ENCODE results near the gene FGFBP2. TPM values are rescaled to one million over a fixed set of nuclear protein-coding genes. Genes with fewer than 3 reads are reported as not detected.
A peak's percentile ranks its signal among the peaks of the same experiment; 100 is the strongest.

FGFBP2 gene
- total and polyA plus RNA-seq, 2 donors from 2014 or later: 0.72 TPM; not detected in 1

DNA sequence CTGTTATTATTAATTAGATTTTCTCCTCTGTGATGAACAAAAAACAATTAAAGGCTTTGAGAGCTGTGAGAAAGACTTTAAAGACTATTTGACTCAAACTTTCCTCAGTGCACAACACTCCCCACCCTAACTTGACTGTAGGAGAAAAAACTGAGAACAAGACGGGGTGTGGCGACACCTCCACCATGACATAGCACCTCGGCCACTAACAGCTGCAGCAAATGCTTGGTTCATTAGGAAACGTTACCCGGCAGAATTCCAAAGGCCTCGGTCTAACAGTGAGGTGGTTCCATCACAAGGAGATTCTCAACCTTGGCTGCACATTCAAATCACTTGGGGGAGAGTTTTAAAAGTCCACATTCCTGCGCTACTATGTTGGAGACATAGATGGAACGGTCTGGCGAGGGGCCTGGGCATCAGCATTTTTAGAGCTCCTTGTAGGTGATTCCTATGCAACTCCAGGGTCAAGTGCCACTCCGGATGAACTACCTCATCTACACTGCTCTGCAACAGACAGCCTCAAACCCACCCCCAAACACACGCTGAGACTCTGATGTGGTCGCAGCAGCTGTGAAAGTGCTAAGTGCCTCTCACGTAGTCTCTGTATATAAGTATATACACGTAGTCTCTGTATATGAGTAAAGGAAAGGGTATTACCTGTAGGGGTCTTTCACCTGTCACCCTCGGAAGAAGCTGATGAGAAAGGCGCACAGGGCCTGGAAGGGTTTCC, 1.0 kb downstream of the FGFBP2 start:
- H3K27ac ChIP-seq (ENCODE audit: low read depth in 2 of 2, low read length in 2 of 2): no peak overlapping the region
- no peak overlapping the region for H3K4me3 ChIP-seq (ENCODE audit: low read length in 3 of 3)
- DNase-seq: no peak
- H3K36me3 ChIP-seq (ENCODE audit: control insufficient read depth in 2 of 3, insufficient read depth in 3 of 3, low read length in 3 of 3): no peaks in the 10 kb centered on the region
- H3K27me3 ChIP-seq (ENCODE audit: control insufficient read depth, insufficient read depth, low read length): no peaks in the 10 kb centered on the region
- no peaks in the 10 kb centered on the region for H3K9me3 ChIP-seq (ENCODE audit: control insufficient read depth in 2 of 3, insufficient read depth in 1 of 3, low read length in 3 of 3)
- no peaks in the 10 kb centered on the region for H3K4me1 ChIP-seq (ENCODE audit: control insufficient read depth in 2 of 3, insufficient read depth in 2 of 3, low read depth in 1 of 3, low read length in 3 of 3)
- intact Hi-C loops (cut with DNase I): no loop called here
- H3K9ac ChIP-seq (ENCODE audit: low read length in 3 of 3): no peak overlapping the region
- TF ChIP-seq, protein P1, sequence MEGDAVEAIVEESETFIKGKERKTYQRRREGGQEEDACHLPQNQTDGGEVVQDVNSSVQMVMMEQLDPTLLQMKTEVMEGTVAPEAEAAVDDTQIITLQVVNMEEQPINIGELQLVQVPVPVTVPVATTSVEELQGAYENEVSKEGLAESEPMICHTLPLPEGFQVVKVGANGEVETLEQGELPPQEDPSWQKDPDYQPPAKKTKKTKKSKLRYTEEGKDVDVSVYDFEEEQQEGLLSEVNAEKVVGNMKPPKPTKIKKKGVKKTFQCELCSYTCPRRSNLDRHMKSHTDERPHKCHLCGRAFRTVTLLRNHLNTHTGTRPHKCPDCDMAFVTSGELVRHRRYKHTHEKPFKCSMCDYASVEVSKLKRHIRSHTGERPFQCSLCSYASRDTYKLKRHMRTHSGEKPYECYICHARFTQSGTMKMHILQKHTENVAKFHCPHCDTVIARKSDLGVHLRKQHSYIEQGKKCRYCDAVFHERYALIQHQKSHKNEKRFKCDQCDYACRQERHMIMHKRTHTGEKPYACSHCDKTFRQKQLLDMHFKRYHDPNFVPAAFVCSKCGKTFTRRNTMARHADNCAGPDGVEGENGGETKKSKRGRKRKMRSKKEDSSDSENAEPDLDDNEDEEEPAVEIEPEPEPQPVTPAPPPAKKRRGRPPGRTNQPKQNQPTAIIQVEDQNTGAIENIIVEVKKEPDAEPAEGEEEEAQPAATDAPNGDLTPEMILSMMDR (IDR thresholded peaks at IDR 0.05; ENCODE audit: borderline replicate concordance, extremely low read depth, insufficient read depth): no peak
- FAIRE-seq: no peak

DNA sequence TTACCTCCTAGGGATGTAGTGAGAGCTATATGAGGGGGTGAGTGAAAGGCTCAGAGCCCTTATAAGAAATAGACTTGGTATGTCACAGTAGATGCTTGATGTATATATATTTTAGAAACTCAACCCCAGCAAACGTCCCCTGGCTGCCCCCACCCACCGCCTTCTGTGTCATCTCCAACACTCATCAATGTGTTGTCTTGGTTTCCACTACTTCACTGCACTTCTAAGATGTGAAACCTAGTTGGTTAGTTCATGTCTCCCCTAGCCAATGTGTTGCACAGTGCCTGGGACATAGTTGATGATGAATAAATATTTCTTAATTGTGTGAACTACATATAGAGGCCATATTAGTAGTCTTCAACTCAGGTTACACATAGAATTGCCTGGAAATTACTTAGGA, 4.4 kb downstream of the FGFBP2 start:
- H3K9me3 ChIP-seq (ENCODE audit: control insufficient read depth in 2 of 3, insufficient read depth in 1 of 3, low read length in 3 of 3): no peaks in the 10 kb centered on the region
- no peak for FAIRE-seq
- TF ChIP-seq, protein P1 (IDR thresholded peaks at IDR 0.05; ENCODE audit: borderline replicate concordance, extremely low read depth, insufficient read depth): no peak
- no peaks in the 10 kb centered on the region for H3K36me3 ChIP-seq (ENCODE audit: control insufficient read depth in 2 of 3, insufficient read depth in 3 of 3, low read length in 3 of 3)
- DNase-seq: no peak
- H3K4me3 ChIP-seq (ENCODE audit: low read length in 3 of 3): no peak overlapping the region
- no peaks in the 10 kb centered on the region for H3K4me1 ChIP-seq (ENCODE audit: control insufficient read depth in 2 of 3, insufficient read depth in 2 of 3, low read depth in 1 of 3, low read length in 3 of 3)
- no peak overlapping the region for H3K27ac ChIP-seq (ENCODE audit: low read depth in 2 of 2, low read length in 2 of 2)
- H3K9ac ChIP-seq (ENCODE audit: low read length in 3 of 3): no peak overlapping the region
- intact Hi-C loops (cut with DNase I): loop anchor here (5.0 kb wide), 1 partner anchor 76 kb away; no protein-coding TSS in a partner anchor
- H3K27me3 ChIP-seq (ENCODE audit: control insufficient read depth, insufficient read depth, low read length): no peaks in the 10 kb centered on the region

GRCh38 chr4:15956179-15956850, 6.7 kb downstream of the FGFBP2 start:
- H3K9me3 ChIP-seq (ENCODE audit: control insufficient read depth in 2 of 3, insufficient read depth in 1 of 3, low read length in 3 of 3): peaks cover 0 to 4% (median 0%) of the 10 kb centered on the region in 3 donors
- DNase-seq: peak; percentile 49 to 77 (median 70)
- no peak for FAIRE-seq
- H3K27me3 ChIP-seq (ENCODE audit: control insufficient read depth, insufficient read depth, low read length): no peaks in the 10 kb centered on the region
- no peak overlapping the region for H3K4me3 ChIP-seq (ENCODE audit: low read length in 3 of 3)
- H3K9ac ChIP-seq (ENCODE audit: low read length in 3 of 3): no peak overlapping the region
- intact Hi-C loops (cut with DNase I): loop anchor here (5.0 kb wide), 1 partner anchor 74 kb away; no protein-coding TSS in a partner anchor
- TF ChIP-seq, protein P1 (IDR thresholded peaks at IDR 0.05; ENCODE audit: borderline replicate concordance, extremely low read depth, insufficient read depth): peak; percentile 95
- no peaks in the 10 kb centered on the region for H3K36me3 ChIP-seq (ENCODE audit: control insufficient read depth in 2 of 3, insufficient read depth in 3 of 3, low read length in 3 of 3)
- no peak overlapping the region for H3K27ac ChIP-seq (ENCODE audit: low read depth in 2 of 2, low read length in 2 of 2)
- H3K4me1 ChIP-seq (ENCODE audit: control insufficient read depth in 2 of 3, insufficient read depth in 2 of 3, low read depth in 1 of 3, low read length in 3 of 3): no peaks in the 10 kb centered on the region
